A549 (cell line): ENCODE data around the gene ULK4. TPM values are rescaled to one million over a fixed set of nuclear protein-coding genes. Genes with fewer than 3 reads are reported as not detected.
"Not testable (repeated sequence)": the region's sequence is repeated elsewhere in the genome, so short reads cannot be mapped to it uniquely, and the experiment has no call there.

Experiments
- ATAC-seq, 2 experiments: fragments of 200-7000 bp in 1 of 2; fragments of >200 bp in 1 of 2; cut with Nextera tagmentation in 1 of 2; cut with Tn5 transposase in 1 of 2; 3 replicates each; pipeline versions ENCODE4 v1.8.0 to v1.9.1; 2018 to 2020; ENCODE audit warnings: mild to moderate bottlenecking in 1 of 2, moderate library complexity in 1 of 2
- CTCF ChIA-PET: fragments of 300-600 bp; sonication (Branson Sonifier 250); formaldehyde crosslinking; extraction: SDS; loops from one replicate; lab custom pipeline; 2021; ENCODE audit warnings: antibody characterized with exemption, inconsistent platforms; lab: Yijun Ruan, JAX
- POLR2A ChIA-PET: fragments of 350-600 bp; formaldehyde crosslinking; extraction: SDS; loops from one replicate; lab custom pipeline; 2021; ENCODE audit warnings: antibody characterized with exemption, inconsistent platforms; lab: Yijun Ruan, JAX
- DNase-seq, 2 experiments: peaks; one replicate each; pipeline versions ENCODE4 v3.0.0 to v3.0.0-alpha.2; 2011 to 2016; ENCODE audit warnings: low read depth in 1 of 2, low spot score in 1 of 2
- FAIRE-seq: peaks from 2 replicates; lab custom pipeline; 2011; peaks lifted over from hg19 to GRCh38; lab: Jason Lieb, UNC
- H3K27ac ChIP-seq, 2 experiments: fragments of >200 bp; sonication (Bioruptor Twin); formaldehyde crosslinking; 3 replicates each; pipeline ENCODE4 v1.5.1; 2016 to 2017
- H3K4me1 ChIP-seq: fragments of >200 bp; sonication (Bioruptor Twin); formaldehyde crosslinking; 3 replicates; pipeline ENCODE4 v1.6.1; 2016
- H3K4me2 ChIP-seq: fragments of >200 bp; sonication (Bioruptor Twin); formaldehyde crosslinking; 3 replicates; pipeline ENCODE4 v1.6.1; 2016
- H3K4me3 ChIP-seq: fragments of >200 bp; sonication (Bioruptor Twin); formaldehyde crosslinking; 3 replicates; pipeline ENCODE4 v1.5.1; 2016
- H3K9me3 ChIP-seq: fragments of >200 bp; sonication (Bioruptor Twin); formaldehyde crosslinking; 3 replicates; pipeline ENCODE4 v1.6.1; 2016
- BHLHE40 ChIP-seq: IDR thresholded peaks from 2 replicates; pipeline ENCODE4 v1.6.1; 2012; ENCODE audit warnings: low read depth, low read length, inconsistent platforms
- CBX2 ChIP-seq: fragments of 200-600 bp; sonication (generic); IDR thresholded peaks from 2 replicates; pipeline ENCODE4 v1.6.1; 2016; ENCODE audit warnings: low read depth, mild to moderate bottlenecking, borderline replicate concordance
- CBX8 ChIP-seq: fragments of 200-600 bp; sonication (generic); IDR thresholded peaks from 2 replicates; pipeline ENCODE4 v1.6.1; 2016
- CEBPB ChIP-seq, 2 experiments: fragments of >200 bp in 1 of 2; sonication (Bioruptor Twin) in 1 of 2; formaldehyde crosslinking in 1 of 2; IDR thresholded peaks; 2 replicates each; pipeline ENCODE4 v1.6.1; 2012 to 2016
- CHD4 ChIP-seq: fragments of 200-600 bp; sonication (generic); IDR thresholded peaks from 2 replicates; pipeline ENCODE4 v1.6.1; 2016; ENCODE audit warnings: antibody characterized with exemption, mild to moderate bottlenecking, borderline replicate concordance
- EHF ChIP-seq: fragments of 250-450 bp; sonication (Bioruptor Pico); IDR thresholded peaks from 2 replicates; pipeline ENCODE4 v1.5.0; 2020; ENCODE audit warnings: mild to moderate bottlenecking
- EHMT2 ChIP-seq: fragments of 200-600 bp; sonication (generic); IDR thresholded peaks from 2 replicates; pipeline ENCODE4 v1.6.1; 2016; ENCODE audit warnings: antibody characterized with exemption, low read depth, mild to moderate bottlenecking, moderate library complexity
- EP300 ChIP-seq, 2 experiments: fragments of >200 bp; sonication (Bioruptor Twin); formaldehyde crosslinking; IDR thresholded peaks; 2 replicates in 1 of 2; 3 replicates in 1 of 2; pipeline ENCODE4 v1.6.1; 2016 to 2017
- ESRRA ChIP-seq: fragments of 150-350 bp; IDR thresholded peaks from 2 replicates; pipeline ENCODE4 v1.6.1; 2014; ENCODE audit warnings: mild to moderate bottlenecking, low read length, borderline replicate concordance
- FOXS1 ChIP-seq: fragments of 250-450 bp; sonication (Bioruptor Pico); IDR thresholded peaks from 2 replicates; pipeline ENCODE4 v1.5.0; 2020; ENCODE audit warnings: mild to moderate bottlenecking, moderate library complexity
- GATA3 ChIP-seq: IDR thresholded peaks from 2 replicates; pipeline ENCODE4 v1.6.1; 2012; ENCODE audit warnings: borderline replicate concordance
- HDAC2 ChIP-seq: fragments of 200-600 bp; sonication (generic); IDR thresholded peaks from 2 replicates; pipeline ENCODE4 v1.6.1; 2016
- HEYL ChIP-seq: fragments of 250-450 bp; sonication (Bioruptor Pico); IDR thresholded peaks from 2 replicates; pipeline ENCODE4 v1.8.0; 2021; ENCODE audit warnings: mild to moderate bottlenecking, moderate library complexity
- HOXB5 ChIP-seq: fragments of 250-450 bp; sonication (Bioruptor Pico); IDR thresholded peaks from 2 replicates; pipeline ENCODE4 v1.5.0; 2020; ENCODE audit warnings: mild to moderate bottlenecking, moderate library complexity
- NFE2L2 ChIP-seq: fragments of 150-350 bp; conservative IDR thresholded peaks from 2 replicates; pipeline ENCODE4 v1.6.1; 2014; ENCODE audit warnings: low read length
- RARB ChIP-seq: fragments of 250-450 bp; sonication (Bioruptor Pico); IDR thresholded peaks from 2 replicates; pipeline ENCODE4 v1.8.0; 2021; ENCODE audit warnings: mild to moderate bottlenecking, moderate library complexity
- RCOR1 ChIP-seq: fragments of 150-350 bp; IDR thresholded peaks from 2 replicates; pipeline ENCODE4 v1.6.1; 2014; ENCODE audit warnings: antibody characterized with exemption, low read length, low read depth
- RFX5 ChIP-seq: fragments of 450-650 bp; IDR thresholded peaks from 2 replicates; pipeline ENCODE4 v1.7.1; 2014; ENCODE audit warnings: antibody characterized with exemption, mild to moderate bottlenecking, moderate library complexity
- SMC3 ChIP-seq: fragments of >200 bp; sonication (Bioruptor Twin); formaldehyde crosslinking; IDR thresholded peaks from 3 replicates; pipeline ENCODE4 v1.6.1; 2018; ENCODE audit warnings: inconsistent platforms
- SREBF2 ChIP-seq: fragments of 450-650 bp; IDR thresholded peaks from 2 replicates; pipeline ENCODE4 v1.6.1; 2014; ENCODE audit warnings: mild to moderate bottlenecking, moderate library complexity
- ZNF302 ChIP-seq: fragments of 250-450 bp; sonication (Bioruptor Pico); IDR thresholded peaks from 2 replicates; pipeline ENCODE4 v1.9.0; 2021; ENCODE audit warnings: inconsistent platforms, mild to moderate bottlenecking, moderate library complexity
- WGBS: methylation state at CpG from one replicate; pipeline ENCODE4 v1.1.6; 2017; ENCODE audit errors: missing lambda C conversion rate; 5-methylcytosine and 5-hydroxymethylcytosine counted together
- polyA plus RNA-seq, 4 experiments: library from polyadenylated mRNA; depleted of rRNA in 3 of 4; stranded (reverse); fragments of >200 nt; fragmentation: RNase III in 1 of 4; extraction: RNeasy Plus Mini Kit Qiagen cat#74134 plus additional on column Dnase treatment in 1 of 4; gene quantifications; 2 replicates in 3 of 4; 3 replicates in 1 of 4; pipeline ENCODE4 v1.2.3, GENCODE V29; 2011 to 2017
- TF ChIP-seq, protein P1 (sequence below): IDR thresholded peaks from 2 replicates; pipeline ENCODE4 v1.6.1; 2012
- TF ChIP-seq, protein P2 (sequence below): IDR thresholded peaks from 2 replicates; pipeline ENCODE4 v1.6.1; 2012
- TF ChIP-seq, protein P3 (sequence below): fragments of 200-600 bp; sonication (generic); IDR thresholded peaks from 2 replicates; pipeline ENCODE4 v1.6.1; 2016; ENCODE audit warnings: antibody characterized with exemption, mild to moderate bottlenecking, moderate library complexity

The ULK4 gene
- polyA plus RNA-seq, 2 of the 4 experiments (the other 2 are of a cell fraction), result 4.9 to 7.7 TPM

DNA sequence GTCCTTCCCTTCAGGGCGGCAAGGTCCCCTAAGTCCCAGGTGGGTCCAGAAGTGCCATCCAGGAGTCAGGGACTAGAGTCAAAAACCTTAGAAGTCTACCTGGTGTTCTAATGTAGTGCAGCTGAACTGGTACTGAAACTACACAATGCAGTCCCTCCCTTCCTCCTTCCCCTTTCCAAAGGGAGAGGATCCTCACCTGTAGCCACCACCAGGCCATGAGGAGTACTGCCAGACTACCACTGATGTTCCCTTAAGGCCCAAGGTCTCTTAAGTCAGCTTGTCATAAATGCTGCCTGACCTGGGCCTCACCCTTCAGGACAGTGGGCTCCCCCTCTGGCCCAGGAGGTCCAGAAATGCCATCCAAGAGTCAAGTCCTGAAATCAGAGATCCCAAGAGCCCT, 98.9 kb downstream of the ULK4 start:
- ATAC-seq (peak in 1 of 2 experiments; percentile 57; a peak in 2 of 6 replicates), DNase-seq (peak in 1 of 2 experiments; percentile 11), FAIRE-seq (no peak)
- no CpG with 5 or more reads among the region's 1 CpG for WGBS
- no peak overlapping the region for H3K4me3 ChIP-seq
- no peak overlapping the region for H3K4me2 ChIP-seq
- POLR2A ChIA-PET, result no interaction called here
- TF ChIP-seq EP300 (IDR thresholded peaks at IDR 0.05), result no peak
- no peak for TF ChIP-seq ESRRA
- TF ChIP-seq RFX5, result no peak
- no peak for TF ChIP-seq SMC3
- TF ChIP-seq RARB (CRISPR knock-in tag), result no peak
- TF ChIP-seq CHD4, result no peak
- TF ChIP-seq, protein P1, sequence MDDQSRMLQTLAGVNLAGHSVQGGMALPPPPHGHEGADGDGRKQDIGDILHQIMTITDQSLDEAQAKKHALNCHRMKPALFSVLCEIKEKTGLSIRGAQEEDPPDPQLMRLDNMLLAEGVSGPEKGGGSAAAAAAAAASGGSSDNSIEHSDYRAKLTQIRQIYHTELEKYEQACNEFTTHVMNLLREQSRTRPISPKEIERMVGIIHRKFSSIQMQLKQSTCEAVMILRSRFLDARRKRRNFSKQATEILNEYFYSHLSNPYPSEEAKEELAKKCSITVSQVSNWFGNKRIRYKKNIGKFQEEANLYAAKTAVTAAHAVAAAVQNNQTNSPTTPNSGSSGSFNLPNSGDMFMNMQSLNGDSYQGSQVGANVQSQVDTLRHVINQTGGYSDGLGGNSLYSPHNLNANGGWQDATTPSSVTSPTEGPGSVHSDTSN, result no peak
- no peak for TF ChIP-seq ZNF302 (CRISPR knock-in tag)
- TF ChIP-seq SREBF2, result no peak
- no peak for TF ChIP-seq EHF (CRISPR knock-in tag)
- TF ChIP-seq FOXS1 (CRISPR knock-in tag), result no peak
- TF ChIP-seq, all 56 proteins: peak for 0
- Histone ChIP-seq H3K4me1 (no peaks in the 10 kb centered on the region), H3K27ac (no peak overlapping the region), H3K9me3 (no peaks in the 10 kb centered on the region)
- CTCF ChIA-PET, result no interaction called here

DNA sequence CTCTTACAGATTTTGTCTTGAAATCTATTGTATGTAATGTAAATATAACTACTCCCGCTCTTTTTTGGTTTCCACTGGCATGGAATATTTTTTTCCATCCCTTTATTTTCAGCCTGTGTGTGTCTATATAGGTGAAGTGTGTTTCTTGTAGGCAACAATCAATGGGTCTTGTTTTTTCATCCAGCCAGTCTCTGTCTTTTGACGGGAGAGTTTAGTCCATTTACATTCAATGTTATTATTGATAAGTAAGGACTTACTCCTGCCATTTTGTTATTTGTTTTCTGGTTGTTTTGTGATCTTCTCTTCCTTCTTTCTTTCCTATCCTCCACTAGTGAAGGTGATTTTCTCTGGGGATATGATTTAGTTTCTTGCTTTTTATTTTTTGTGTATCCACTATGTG, 101.4 kb downstream of the ULK4 start:
- DNase-seq, FAIRE-seq, H3K9me3 ChIP-seq, ATAC-seq, H3K4me2 ChIP-seq, CTCF ChIA-PET, H3K4me3 ChIP-seq, H3K27ac ChIP-seq, H3K4me1 ChIP-seq, POLR2A ChIA-PET: not testable (repeated sequence)
- WGBS, result 95% methylated on average over 2 of the region's 2 CpGs

DNA sequence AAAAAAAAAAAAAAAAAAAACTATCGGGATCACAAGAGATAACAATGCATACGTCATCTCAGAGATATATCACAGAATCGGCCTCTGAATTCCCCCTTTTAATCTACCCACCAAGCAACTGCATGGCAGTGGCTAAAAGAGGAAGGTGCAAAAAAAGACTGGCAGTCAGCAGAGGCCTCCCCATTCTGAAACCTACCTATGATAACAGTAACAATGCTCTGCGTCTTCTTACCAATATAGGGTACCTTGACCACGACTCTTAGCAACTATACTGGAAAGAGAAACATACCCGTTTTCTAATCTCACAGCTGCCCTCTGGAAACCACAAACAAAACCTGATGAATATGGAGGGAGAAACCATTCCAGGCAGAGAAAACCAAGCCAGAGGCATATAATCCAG, 106.9 kb downstream of the ULK4 start:
- no peaks in the 10 kb centered on the region for H3K9me3 ChIP-seq
- FAIRE-seq (no peak), DNase-seq (no peak), ATAC-seq (no peak)
- no peak for TF ChIP-seq GATA3
- TF ChIP-seq, protein P2, sequence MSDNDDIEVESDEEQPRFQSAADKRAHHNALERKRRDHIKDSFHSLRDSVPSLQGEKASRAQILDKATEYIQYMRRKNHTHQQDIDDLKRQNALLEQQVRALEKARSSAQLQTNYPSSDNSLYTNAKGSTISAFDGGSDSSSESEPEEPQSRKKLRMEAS, result no peak
- TF ChIP-seq, protein P3, sequence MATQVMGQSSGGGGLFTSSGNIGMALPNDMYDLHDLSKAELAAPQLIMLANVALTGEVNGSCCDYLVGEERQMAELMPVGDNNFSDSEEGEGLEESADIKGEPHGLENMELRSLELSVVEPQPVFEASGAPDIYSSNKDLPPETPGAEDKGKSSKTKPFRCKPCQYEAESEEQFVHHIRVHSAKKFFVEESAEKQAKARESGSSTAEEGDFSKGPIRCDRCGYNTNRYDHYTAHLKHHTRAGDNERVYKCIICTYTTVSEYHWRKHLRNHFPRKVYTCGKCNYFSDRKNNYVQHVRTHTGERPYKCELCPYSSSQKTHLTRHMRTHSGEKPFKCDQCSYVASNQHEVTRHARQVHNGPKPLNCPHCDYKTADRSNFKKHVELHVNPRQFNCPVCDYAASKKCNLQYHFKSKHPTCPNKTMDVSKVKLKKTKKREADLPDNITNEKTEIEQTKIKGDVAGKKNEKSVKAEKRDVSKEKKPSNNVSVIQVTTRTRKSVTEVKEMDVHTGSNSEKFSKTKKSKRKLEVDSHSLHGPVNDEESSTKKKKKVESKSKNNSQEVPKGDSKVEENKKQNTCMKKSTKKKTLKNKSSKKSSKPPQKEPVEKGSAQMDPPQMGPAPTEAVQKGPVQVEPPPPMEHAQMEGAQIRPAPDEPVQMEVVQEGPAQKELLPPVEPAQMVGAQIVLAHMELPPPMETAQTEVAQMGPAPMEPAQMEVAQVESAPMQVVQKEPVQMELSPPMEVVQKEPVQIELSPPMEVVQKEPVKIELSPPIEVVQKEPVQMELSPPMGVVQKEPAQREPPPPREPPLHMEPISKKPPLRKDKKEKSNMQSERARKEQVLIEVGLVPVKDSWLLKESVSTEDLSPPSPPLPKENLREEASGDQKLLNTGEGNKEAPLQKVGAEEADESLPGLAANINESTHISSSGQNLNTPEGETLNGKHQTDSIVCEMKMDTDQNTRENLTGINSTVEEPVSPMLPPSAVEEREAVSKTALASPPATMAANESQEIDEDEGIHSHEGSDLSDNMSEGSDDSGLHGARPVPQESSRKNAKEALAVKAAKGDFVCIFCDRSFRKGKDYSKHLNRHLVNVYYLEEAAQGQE, result no peak
- no peak for TF ChIP-seq CEBPB (IDR thresholded peaks at IDR 0.05)
- no peak for TF ChIP-seq BHLHE40
- no peak for TF ChIP-seq HOXB5 (CRISPR knock-in tag)
- no peak for TF ChIP-seq CBX8
- TF ChIP-seq, protein P1, result no peak
- no peak for TF ChIP-seq HDAC2
- TF ChIP-seq HEYL, result no peak
- no peak for TF ChIP-seq RCOR1
- TF ChIP-seq RARB (CRISPR knock-in tag), result no peak
- TF ChIP-seq NFE2L2, result no peak
- TF ChIP-seq CHD4, result no peak
- TF ChIP-seq SMC3, result no peak
- TF ChIP-seq CBX2, result no peak
- TF ChIP-seq EHMT2, result no peak
- CTCF ChIA-PET, result no interaction called here
- H3K27ac ChIP-seq, result no peak overlapping the region
- H3K4me3 ChIP-seq, result no peak overlapping the region
- no peaks in the 10 kb centered on the region for H3K4me1 ChIP-seq
- POLR2A ChIA-PET, result no interaction called here
- H3K4me2 ChIP-seq, result no peak overlapping the region
- WGBS, result 97% methylated on average over 6 of the region's 6 CpGs
